ENCODE measurements around the gene OXTR.

The OXTR gene

DNA sequence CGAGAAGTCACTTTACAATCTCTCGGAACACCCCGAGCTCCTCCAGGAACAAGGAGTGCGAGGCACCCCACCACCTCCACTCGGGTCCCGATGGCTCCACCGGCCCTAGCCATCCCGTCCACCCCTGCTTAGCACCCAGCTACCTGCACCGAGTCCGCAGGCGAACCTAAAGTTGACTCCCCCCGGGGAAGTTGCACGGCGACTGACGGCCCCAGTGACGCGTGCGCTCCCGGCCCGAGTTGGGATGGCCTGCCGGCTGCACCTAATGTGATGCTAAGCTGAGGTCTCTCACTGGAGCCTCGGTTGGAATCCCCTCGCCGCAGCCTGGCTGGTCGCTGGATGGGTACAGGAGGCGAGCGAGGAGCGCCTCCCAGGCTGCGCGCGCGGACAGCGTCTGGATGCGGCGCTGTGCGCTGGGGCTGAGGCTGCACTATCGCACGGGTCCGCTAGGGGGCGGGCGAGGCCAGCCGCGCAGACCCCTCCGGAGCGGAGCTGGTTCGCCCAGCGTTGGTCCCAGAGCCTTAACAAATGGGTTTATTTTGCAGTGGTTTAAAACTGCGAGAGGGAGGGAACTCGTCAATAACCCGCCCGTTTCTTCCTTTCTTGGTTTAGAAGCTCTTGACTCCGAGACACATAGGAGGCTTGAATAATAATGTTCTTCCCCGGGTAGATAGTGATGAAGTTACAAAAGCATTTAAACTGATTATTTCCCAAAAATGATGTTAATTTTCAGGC lies at the start of gene OXTR:
OXTR (minus strand) TSS at position 526 of the 735 bp plus-strand sequence. CDS start 1,426 bp downstream, outside the sequence.
- DNase-seq (ENCODE audit: low read depth, low spot score), result peak; percentile 78
- Histone ChIP-seq H3K36me3 (ENCODE audit: insufficient read depth, insufficient read length, low read length) (peaks cover 16% of the 10 kb centered on the region), H3K9ac (ENCODE audit: insufficient read length, low read depth) (peak within 1 kb of the TSS; percentile 70)

DNA sequence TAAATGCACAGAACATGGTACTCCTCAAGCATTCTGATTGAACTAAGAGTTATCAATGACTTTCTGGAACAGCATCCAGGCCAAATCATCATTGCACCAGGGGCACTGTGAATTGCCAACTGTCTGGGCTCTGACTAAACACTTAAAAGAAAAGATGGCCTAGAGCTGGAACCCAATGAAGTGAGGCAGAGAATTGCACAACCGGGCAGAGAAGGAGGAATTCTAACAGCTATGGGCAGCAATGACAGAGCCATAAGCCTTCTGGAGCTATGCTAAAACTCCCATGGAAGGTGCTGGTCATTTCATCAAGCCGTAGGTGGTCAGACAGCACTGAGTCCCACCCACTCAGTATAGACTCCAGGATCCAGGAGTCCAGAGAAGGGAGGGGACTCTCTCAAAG lies 48.1 kb upstream of the OXTR start:
- TF ChIP-seq SUZ12 (IDR thresholded peaks at IDR 0.05; ENCODE audit: extremely low read depth, insufficient read depth, insufficient read length) (no peak), ZNF274 (IDR thresholded peaks at IDR 0.05; ENCODE audit: low read depth, low read length) (no peak), YY1 (IDR thresholded peaks at IDR 0.05; ENCODE audit: insufficient read depth, insufficient read length) (no peak)
- Histone ChIP-seq H3K36me3 (ENCODE audit: insufficient read depth, insufficient read length, low read length) (no peaks in the 10 kb centered on the region), H3K9me3 (ENCODE audit: insufficient read depth, low read length) (peaks cover 20% of the 10 kb centered on the region), H3K4me3 (ENCODE audit: insufficient read length, low read depth) (no peak overlapping the region), H3K4me1 (ENCODE audit: insufficient read depth, insufficient read length) (no peaks in the 10 kb centered on the region), H3K27me3 (ENCODE audit: insufficient read depth, insufficient read length) (no peaks in the 10 kb centered on the region), H3K9ac (ENCODE audit: insufficient read length, low read depth) (no peak overlapping the region)
- DNase-seq (ENCODE audit: low read depth, low spot score), result no peak

More for the DNA sequence above, at the start of gene OXTR:
- H3K27me3 ChIP-seq (ENCODE audit: insufficient read depth, insufficient read length), result peaks cover 50% of the 10 kb centered on the region
- H3K4me3 ChIP-seq (ENCODE audit: insufficient read length, low read depth), result peak within 1 kb of the TSS; percentile 35
- H3K9me3 ChIP-seq (ENCODE audit: insufficient read depth, low read length), result no peaks in the 10 kb centered on the region
- peaks cover 4% of the 10 kb centered on the region for H3K4me1 ChIP-seq (ENCODE audit: insufficient read depth, insufficient read length)
- no peak for TF ChIP-seq YY1 (IDR thresholded peaks at IDR 0.05; ENCODE audit: insufficient read depth, insufficient read length)
- TF ChIP-seq SUZ12 (IDR thresholded peaks at IDR 0.05; ENCODE audit: extremely low read depth, insufficient read depth, insufficient read length), result no peak
- no peak for TF ChIP-seq ZNF274 (IDR thresholded peaks at IDR 0.05; ENCODE audit: low read depth, low read length)

DNA sequence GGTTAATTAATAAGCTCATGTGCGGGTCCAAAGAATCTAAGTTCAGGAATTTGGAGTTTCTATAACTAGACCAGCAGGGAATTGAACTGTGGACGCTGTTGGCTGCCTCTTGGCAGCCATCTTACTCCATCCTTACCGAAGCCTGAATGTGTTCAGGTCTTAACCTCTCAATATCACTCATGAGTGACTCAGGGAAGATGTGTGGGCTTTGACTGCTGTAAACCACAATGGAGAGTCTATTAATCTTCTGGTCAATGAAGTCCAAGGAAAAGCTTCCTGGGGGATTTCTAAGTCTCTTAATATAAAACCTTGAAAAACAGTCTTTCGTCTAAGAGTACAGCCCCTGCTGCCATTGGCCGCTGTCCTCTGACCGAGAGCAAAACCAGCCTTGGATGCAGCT lies 46.7 kb upstream of the OXTR start:
- no peak overlapping the region for H3K4me3 ChIP-seq (ENCODE audit: insufficient read length, low read depth)
- H3K36me3 ChIP-seq (ENCODE audit: insufficient read depth, insufficient read length, low read length), result no peaks in the 10 kb centered on the region
- peaks cover 20% of the 10 kb centered on the region for H3K9me3 ChIP-seq (ENCODE audit: insufficient read depth, low read length)
- H3K9ac ChIP-seq (ENCODE audit: insufficient read length, low read depth), result no peak overlapping the region
- TF ChIP-seq SUZ12 (IDR thresholded peaks at IDR 0.05; ENCODE audit: extremely low read depth, insufficient read depth, insufficient read length) (no peak), ZNF274 (IDR thresholded peaks at IDR 0.05; ENCODE audit: low read depth, low read length) (no peak), YY1 (IDR thresholded peaks at IDR 0.05; ENCODE audit: insufficient read depth, insufficient read length) (no peak)
- H3K27me3 ChIP-seq (ENCODE audit: insufficient read depth, insufficient read length), result no peaks in the 10 kb centered on the region
- H3K4me1 ChIP-seq (ENCODE audit: insufficient read depth, insufficient read length), result no peaks in the 10 kb centered on the region
- no peak for DNase-seq (ENCODE audit: low read depth, low spot score)

DNA sequence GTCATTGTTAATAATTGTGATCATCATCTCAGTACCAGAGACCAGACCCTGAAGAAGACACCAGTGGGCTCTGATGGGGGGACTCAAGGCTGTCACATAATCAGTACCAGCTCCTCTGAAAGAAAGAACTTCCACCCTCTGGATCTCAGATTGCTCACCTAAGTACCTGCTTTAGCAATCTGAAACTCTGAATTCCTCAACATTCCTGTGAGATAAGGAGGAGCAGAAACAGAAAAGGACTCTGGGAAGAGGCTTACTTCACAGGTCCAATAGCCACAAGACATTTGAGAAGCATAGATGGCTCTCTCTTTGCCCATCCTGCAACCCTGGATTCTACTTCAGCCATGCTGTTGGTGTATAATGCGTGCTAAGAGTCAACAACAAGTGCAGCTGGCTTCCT lies 44.0 kb upstream of the OXTR start:
- H3K27me3 ChIP-seq (ENCODE audit: insufficient read depth, insufficient read length), result no peaks in the 10 kb centered on the region
- no peak overlapping the region for H3K4me3 ChIP-seq (ENCODE audit: insufficient read length, low read depth)
- no peaks in the 10 kb centered on the region for H3K4me1 ChIP-seq (ENCODE audit: insufficient read depth, insufficient read length)
- H3K9ac ChIP-seq (ENCODE audit: insufficient read length, low read depth), result no peak overlapping the region
- H3K36me3 ChIP-seq (ENCODE audit: insufficient read depth, insufficient read length, low read length), result no peaks in the 10 kb centered on the region
- no peak for DNase-seq (ENCODE audit: low read depth, low spot score)
- TF ChIP-seq ZNF274 (IDR thresholded peaks at IDR 0.05; ENCODE audit: low read depth, low read length) (no peak), SUZ12 (IDR thresholded peaks at IDR 0.05; ENCODE audit: extremely low read depth, insufficient read depth, insufficient read length) (no peak), YY1 (IDR thresholded peaks at IDR 0.05; ENCODE audit: insufficient read depth, insufficient read length) (no peak)
- H3K9me3 ChIP-seq (ENCODE audit: insufficient read depth, low read length), result peaks cover under 1% of the 10 kb centered on the region; the same call in 1 of the 2 replicates

DNA sequence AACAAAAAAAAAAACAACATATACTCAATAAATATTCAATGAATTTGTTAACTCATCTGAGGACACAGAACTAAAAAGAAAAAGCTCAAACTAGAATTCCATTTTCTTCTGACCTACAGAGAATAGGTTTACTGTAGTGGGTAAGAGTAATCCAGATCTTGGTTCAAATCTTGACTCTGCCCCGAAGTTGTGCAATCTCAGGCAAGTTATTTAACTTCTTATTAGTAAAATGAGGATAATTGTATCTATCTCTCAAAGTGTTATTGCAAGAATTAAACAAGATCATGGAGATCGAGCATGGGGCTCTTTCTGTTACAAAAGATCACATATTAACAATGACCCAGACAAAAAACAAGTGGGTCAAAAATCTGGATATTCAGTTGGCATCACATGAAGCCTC lies 41.1 kb upstream of the OXTR start:
- Histone ChIP-seq H3K4me1 (ENCODE audit: insufficient read depth, insufficient read length) (no peaks in the 10 kb centered on the region), H3K9ac (ENCODE audit: insufficient read length, low read depth) (no peak overlapping the region), H3K36me3 (ENCODE audit: insufficient read depth, insufficient read length, low read length) (no peaks in the 10 kb centered on the region), H3K4me3 (ENCODE audit: insufficient read length, low read depth) (no peak overlapping the region), H3K27me3 (ENCODE audit: insufficient read depth, insufficient read length) (no peaks in the 10 kb centered on the region), H3K9me3 (ENCODE audit: insufficient read depth, low read length) (no peaks in the 10 kb centered on the region)
- TF ChIP-seq YY1 (IDR thresholded peaks at IDR 0.05; ENCODE audit: insufficient read depth, insufficient read length), result no peak
- TF ChIP-seq SUZ12 (IDR thresholded peaks at IDR 0.05; ENCODE audit: extremely low read depth, insufficient read depth, insufficient read length), result no peak
- TF ChIP-seq ZNF274 (IDR thresholded peaks at IDR 0.05; ENCODE audit: low read depth, low read length), result no peak
- no peak for DNase-seq (ENCODE audit: low read depth, low spot score)

DNA sequence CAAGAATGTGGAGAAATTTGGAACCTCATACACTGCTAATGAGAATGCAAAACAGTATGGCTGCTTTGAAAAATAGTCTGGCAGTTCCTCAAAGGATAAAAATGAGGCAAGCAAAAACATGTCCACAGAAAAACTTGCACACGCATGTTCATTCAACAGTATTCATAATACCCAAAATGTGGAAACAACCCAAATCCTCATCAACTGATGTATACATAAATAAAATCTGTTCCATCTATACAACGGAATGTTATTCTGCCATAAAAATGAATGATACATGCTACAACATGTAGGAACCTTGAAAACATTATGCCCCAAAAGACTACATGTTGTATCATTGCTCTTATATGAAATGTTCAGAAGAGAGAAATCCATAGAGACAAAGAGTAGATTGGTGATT lies 36.4 kb upstream of the OXTR start:
- TF ChIP-seq SUZ12 (IDR thresholded peaks at IDR 0.05; ENCODE audit: extremely low read depth, insufficient read depth, insufficient read length) (no peak), ZNF274 (IDR thresholded peaks at IDR 0.05; ENCODE audit: low read depth, low read length) (no peak), YY1 (IDR thresholded peaks at IDR 0.05; ENCODE audit: insufficient read depth, insufficient read length) (no peak)
- Histone ChIP-seq H3K9me3 (ENCODE audit: insufficient read depth, low read length) (peaks cover 6% of the 10 kb centered on the region; the same call in 1 of the 2 replicates), H3K36me3 (ENCODE audit: insufficient read depth, insufficient read length, low read length) (no peaks in the 10 kb centered on the region), H3K4me1 (ENCODE audit: insufficient read depth, insufficient read length) (no peaks in the 10 kb centered on the region), H3K27me3 (ENCODE audit: insufficient read depth, insufficient read length) (no peaks in the 10 kb centered on the region), H3K9ac (ENCODE audit: insufficient read length, low read depth) (no peak overlapping the region), H3K4me3 (ENCODE audit: insufficient read length, low read depth) (no peak overlapping the region)
- DNase-seq (ENCODE audit: low read depth, low spot score), result no peak

DNA sequence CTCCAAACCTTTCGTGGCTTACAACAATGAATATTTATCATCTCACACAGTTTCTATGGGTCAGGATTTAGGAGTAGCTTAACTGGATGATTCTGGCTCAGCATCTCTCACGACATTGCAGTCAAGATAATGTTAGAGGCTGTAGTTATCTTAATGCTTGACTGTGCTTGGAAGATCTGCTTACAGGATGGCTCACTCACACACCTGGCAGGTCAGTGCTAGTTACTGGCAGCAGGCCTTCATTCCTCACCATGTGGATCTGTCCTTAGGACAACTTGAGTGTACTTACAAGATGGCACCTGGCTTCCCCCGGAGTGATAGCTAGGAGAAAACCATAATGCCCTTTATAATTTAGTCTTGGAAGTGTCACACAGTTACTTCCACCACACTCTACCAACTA lies 32.8 kb upstream of the OXTR start:
- H3K9ac ChIP-seq (ENCODE audit: insufficient read length, low read depth), result no peak overlapping the region
- no peaks in the 10 kb centered on the region for H3K4me1 ChIP-seq (ENCODE audit: insufficient read depth, insufficient read length)
- no peaks in the 10 kb centered on the region for H3K27me3 ChIP-seq (ENCODE audit: insufficient read depth, insufficient read length)
- H3K36me3 ChIP-seq (ENCODE audit: insufficient read depth, insufficient read length, low read length), result no peaks in the 10 kb centered on the region
- no peak for TF ChIP-seq SUZ12 (IDR thresholded peaks at IDR 0.05; ENCODE audit: extremely low read depth, insufficient read depth, insufficient read length)
- TF ChIP-seq ZNF274 (IDR thresholded peaks at IDR 0.05; ENCODE audit: low read depth, low read length), result no peak
- no peak for TF ChIP-seq YY1 (IDR thresholded peaks at IDR 0.05; ENCODE audit: insufficient read depth, insufficient read length)
- peaks cover 14% of the 10 kb centered on the region; the same call in 1 of the 2 replicates for H3K9me3 ChIP-seq (ENCODE audit: insufficient read depth, low read length)
- no peak overlapping the region for H3K4me3 ChIP-seq (ENCODE audit: insufficient read length, low read depth)
- no peak for DNase-seq (ENCODE audit: low read depth, low spot score)
